Loucy (cell line): Measurements from ENCODE around the gene PRRC2C.

Source experiments
- EZH2phosphoT487 ChIP-seq: fragments of 200-600 bp; IDR thresholded peaks from 2 replicates; pipeline ENCODE4 v1.6.1; 2018; ENCODE audit warnings: antibody characterized with exemption, mild to moderate bottlenecking, moderate library complexity, borderline replicate concordance
- TF ChIP-seq, protein P1 (sequence below): fragments of 200-600 bp; sonication (generic); conservative IDR thresholded peaks from 2 replicates; pipeline ENCODE4 v1.5.1; 2014; ENCODE audit warnings: mild to moderate bottlenecking, antibody characterized with exemption, low read length

DNA sequence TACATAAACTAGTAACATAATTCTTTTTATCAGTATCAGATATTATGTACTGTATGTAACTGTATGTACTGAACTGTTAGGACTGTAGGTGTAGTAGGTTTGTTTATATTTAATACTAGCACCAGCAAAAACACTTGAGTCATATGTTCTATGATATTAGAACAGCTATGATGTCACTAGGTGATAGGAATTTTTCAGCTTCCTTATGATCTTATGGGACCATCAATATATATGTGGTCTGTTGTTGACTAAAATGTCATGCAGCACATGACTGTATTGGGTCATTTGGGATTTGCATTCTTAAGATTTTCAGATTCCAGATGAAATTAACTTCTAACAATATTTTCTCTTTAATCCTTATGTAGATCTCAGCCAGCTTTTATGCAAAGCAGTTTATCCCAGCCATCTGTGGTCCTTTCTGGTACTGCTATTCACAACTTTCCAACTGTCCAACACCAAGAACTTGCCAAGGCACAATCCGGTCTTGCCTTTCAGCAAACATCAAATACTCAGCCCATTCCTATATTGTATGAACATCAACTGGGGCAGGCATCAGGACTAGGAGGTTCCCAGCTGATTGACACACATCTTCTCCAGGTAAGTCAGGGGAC is 98.4 kb downstream of the PRRC2C start:
- TF ChIP-seq, protein P1, sequence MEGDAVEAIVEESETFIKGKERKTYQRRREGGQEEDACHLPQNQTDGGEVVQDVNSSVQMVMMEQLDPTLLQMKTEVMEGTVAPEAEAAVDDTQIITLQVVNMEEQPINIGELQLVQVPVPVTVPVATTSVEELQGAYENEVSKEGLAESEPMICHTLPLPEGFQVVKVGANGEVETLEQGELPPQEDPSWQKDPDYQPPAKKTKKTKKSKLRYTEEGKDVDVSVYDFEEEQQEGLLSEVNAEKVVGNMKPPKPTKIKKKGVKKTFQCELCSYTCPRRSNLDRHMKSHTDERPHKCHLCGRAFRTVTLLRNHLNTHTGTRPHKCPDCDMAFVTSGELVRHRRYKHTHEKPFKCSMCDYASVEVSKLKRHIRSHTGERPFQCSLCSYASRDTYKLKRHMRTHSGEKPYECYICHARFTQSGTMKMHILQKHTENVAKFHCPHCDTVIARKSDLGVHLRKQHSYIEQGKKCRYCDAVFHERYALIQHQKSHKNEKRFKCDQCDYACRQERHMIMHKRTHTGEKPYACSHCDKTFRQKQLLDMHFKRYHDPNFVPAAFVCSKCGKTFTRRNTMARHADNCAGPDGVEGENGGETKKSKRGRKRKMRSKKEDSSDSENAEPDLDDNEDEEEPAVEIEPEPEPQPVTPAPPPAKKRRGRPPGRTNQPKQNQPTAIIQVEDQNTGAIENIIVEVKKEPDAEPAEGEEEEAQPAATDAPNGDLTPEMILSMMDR, result no peak
- TF ChIP-seq EZH2phosphoT487, result no peak
